ENCODE data around the gene STK25. TPM values are rescaled to one million over a fixed set of nuclear protein-coding genes. Genes with fewer than 3 reads are reported as not detected.

The STK25 gene
- total RNA-seq, 2 experiments from 2014 or later, result 133 to 135 TPM

- Mint-ChIP-seq H3K27ac (no peak overlapping the region), H3K9me3 (no peaks in the 10 kb centered on the region), H3K27me3 (peaks cover 26% of the 10 kb centered on the region), H3K4me3 (no peak overlapping the region), H3K36me3 (ENCODE audit: low read depth) (no peaks in the 10 kb centered on the region), H3K4me1 (no peaks in the 10 kb centered on the region)
- ChIA-PET POLR2A (no interaction called here), CTCF (interaction anchor here (1.2 kb wide), 1 partner anchor 44 kb away, joined by 3 read pairs; no protein-coding TSS in a partner anchor)
- DNase-seq, result no peak
These were observed 38.6 kb upstream of the STK25 start for GRCh38 chr2:241546771-241547498.

GRCh38 chr2:241545523-241546473, 37.4 kb upstream of the STK25 start:
- peaks cover under 1% of the 10 kb centered on the region for H3K36me3 Mint-ChIP-seq (ENCODE audit: low read depth)
- peaks cover 26% of the 10 kb centered on the region for H3K27me3 Mint-ChIP-seq
- no peaks in the 10 kb centered on the region for H3K9me3 Mint-ChIP-seq
- no peaks in the 10 kb centered on the region for H3K4me1 Mint-ChIP-seq
- H3K27ac Mint-ChIP-seq, result no peak overlapping the region
- no peak overlapping the region for H3K4me3 Mint-ChIP-seq
- no peak for DNase-seq
- CTCF ChIA-PET, result interaction anchor here (1.5 kb wide), 1 partner anchor 13 kb away, joined by 4 read pairs; the partner anchor contains the start of gene BOK
- POLR2A ChIA-PET, result no interaction called here

GRCh38 chr2:241545106-241545505, 36.7 kb upstream of the STK25 start:
- Mint-ChIP-seq H3K27ac (no peak overlapping the region), H3K4me3 (no peak overlapping the region), H3K36me3 (ENCODE audit: low read depth) (peaks cover 3% of the 10 kb centered on the region), H3K27me3 (peaks cover 30% of the 10 kb centered on the region), H3K9me3 (no peaks in the 10 kb centered on the region), H3K4me1 (peaks cover 3% of the 10 kb centered on the region)
- ChIA-PET POLR2A (no interaction called here), CTCF (interaction anchor here (1.5 kb wide), 1 partner anchor 14 kb away, joined by 4 read pairs; the partner anchor contains the start of gene BOK)
- DNase-seq, result no peak

GRCh38 chr2:241542278-241542605, 33.9 kb upstream of the STK25 start:
- peaks cover 23% of the 10 kb centered on the region for H3K27me3 Mint-ChIP-seq
- POLR2A ChIA-PET, result no interaction called here
- DNase-seq, result no peak
- CTCF ChIA-PET, result interaction anchor here (0.9 kb wide), 1 partner anchor 8 kb away, joined by 3 read pairs; no protein-coding TSS in a partner anchor
- H3K27ac Mint-ChIP-seq, result no peak overlapping the region
- peaks cover 3% of the 10 kb centered on the region for H3K36me3 Mint-ChIP-seq (ENCODE audit: low read depth)
- H3K4me1 Mint-ChIP-seq, result peaks cover 3% of the 10 kb centered on the region
- H3K4me3 Mint-ChIP-seq, result no peak overlapping the region
- no peaks in the 10 kb centered on the region for H3K9me3 Mint-ChIP-seq

GRCh38 chr2:241541564-241542277, 33.3 kb upstream of the STK25 start:
- peaks cover 3% of the 10 kb centered on the region for H3K4me1 Mint-ChIP-seq
- no peak for DNase-seq
- H3K27me3 Mint-ChIP-seq, result peaks cover 19% of the 10 kb centered on the region
- ChIA-PET CTCF (interaction anchor here (0.9 kb wide), 1 partner anchor 9 kb away, joined by 3 read pairs; no protein-coding TSS in a partner anchor), POLR2A (no interaction called here)
- H3K27ac Mint-ChIP-seq, result no peak overlapping the region
- no peaks in the 10 kb centered on the region for H3K9me3 Mint-ChIP-seq
- H3K36me3 Mint-ChIP-seq (ENCODE audit: low read depth), result peaks cover 3% of the 10 kb centered on the region
- no peak overlapping the region for H3K4me3 Mint-ChIP-seq

GRCh38 chr2:241540771-241541561, 32.6 kb upstream of the STK25 start:
- DNase-seq, result peak; percentile 73
- Mint-ChIP-seq H3K36me3 (ENCODE audit: low read depth) (peaks cover 3% of the 10 kb centered on the region), H3K4me3 (peak overlapping the region; percentile 60), H3K4me1 (peaks cover 3% of the 10 kb centered on the region), H3K9me3 (no peaks in the 10 kb centered on the region), H3K27ac (no peak overlapping the region), H3K27me3 (peaks cover 19% of the 10 kb centered on the region)
- POLR2A ChIA-PET, result no interaction called here
- CTCF ChIA-PET, result no interaction called here

GRCh38 chr2:241540401-241540770, 32.0 kb upstream of the STK25 start:
- Mint-ChIP-seq H3K27ac (no peak overlapping the region), H3K27me3 (peaks cover 19% of the 10 kb centered on the region), H3K9me3 (no peaks in the 10 kb centered on the region), H3K36me3 (ENCODE audit: low read depth) (peaks cover 3% of the 10 kb centered on the region), H3K4me1 (peaks cover 3% of the 10 kb centered on the region), H3K4me3 (peak overlapping the region; percentile 60)
- no peak for DNase-seq
- POLR2A ChIA-PET, result no interaction called here
- CTCF ChIA-PET, result interaction anchor here (0.8 kb wide), 1 partner anchor 626 kb away, joined by 3 read pairs; no protein-coding TSS in a partner anchor

GRCh38 chr2:241539616-241540374, 31.4 kb upstream of the STK25 start:
- Mint-ChIP-seq H3K27ac (no peak overlapping the region), H3K4me1 (peaks cover 3% of the 10 kb centered on the region), H3K9me3 (no peaks in the 10 kb centered on the region), H3K27me3 (peaks cover 19% of the 10 kb centered on the region), H3K4me3 (no peak overlapping the region), H3K36me3 (ENCODE audit: low read depth) (peaks cover 3% of the 10 kb centered on the region)
- ChIA-PET CTCF (interaction anchor here (0.8 kb wide), 1 partner anchor 625 kb away, joined by 3 read pairs; no protein-coding TSS in a partner anchor), POLR2A (no interaction called here)
- no peak for DNase-seq

GRCh38 chr2:241538838-241539615, 30.6 kb upstream of the STK25 start:
- no peak for DNase-seq
- H3K27me3 Mint-ChIP-seq, result peaks cover 18% of the 10 kb centered on the region
- H3K36me3 Mint-ChIP-seq (ENCODE audit: low read depth), result peaks cover 3% of the 10 kb centered on the region
- no peak overlapping the region for H3K4me3 Mint-ChIP-seq
- ChIA-PET CTCF (interaction anchor here (1.1 kb wide), 1 partner anchor 23 kb away, joined by 4 read pairs; no protein-coding TSS in a partner anchor), POLR2A (no interaction called here)
- no peaks in the 10 kb centered on the region for H3K9me3 Mint-ChIP-seq
- no peak overlapping the region for H3K27ac Mint-ChIP-seq
- H3K4me1 Mint-ChIP-seq, result peaks cover 3% of the 10 kb centered on the region

GRCh38 chr2:241535871-241536655, 27.7 kb upstream of the STK25 start:
- H3K27ac Mint-ChIP-seq, result no peak overlapping the region
- no peak for DNase-seq
- H3K27me3 Mint-ChIP-seq, result peaks cover 4% of the 10 kb centered on the region
- POLR2A ChIA-PET, result no interaction called here
- H3K36me3 Mint-ChIP-seq (ENCODE audit: low read depth), result peaks cover 3% of the 10 kb centered on the region
- H3K9me3 Mint-ChIP-seq, result no peaks in the 10 kb centered on the region
- H3K4me1 Mint-ChIP-seq, result peaks cover 3% of the 10 kb centered on the region
- H3K4me3 Mint-ChIP-seq, result no peak overlapping the region
- CTCF ChIA-PET, result interaction anchor here (1.1 to 1.2 kb wide), 2 partner anchors 11 to 17 kb away, joined by 3 read pairs; no protein-coding TSS in a partner anchor
